T-helper 22 cell (primary cell): ENCODE data around the gene MRPL54.

Experiments
- DNase-seq: peaks from one replicate; pipeline ENCODE4 v3.0.0-alpha.2; 2020; ENCODE audit warnings: low read depth

MRPL54 gene

GRCh38 chr19:3770136-3770999 is 7.9 kb downstream of the MRPL54 start:
- DNase-seq = no peak

- DNase-seq = no peak
Observed at GRCh38 chr19:3771000-3771905, 8.8 kb downstream of the MRPL54 start.

- DNase-seq = no peak
Observed at GRCh38 chr19:3771906-3772455, 9.5 kb downstream of the MRPL54 start, which contains the start of gene RAX2. TSS of gene RAX2 (minus strand) at chr19:3772228. CDS start at chr19:3771742, 486 bp downstream.

GRCh38 chr19:3773814-3774515 is 11.5 kb downstream of the MRPL54 start:
- DNase-seq = no peak

GRCh38 chr19:3774621-3775373 is 12.3 kb downstream of the MRPL54 start:
- no peak for DNase-seq

- no peak for DNase-seq
Observed at GRCh38 chr19:3775374-3775711, 12.9 kb downstream of the MRPL54 start.

- no peak for DNase-seq
Observed at GRCh38 chr19:3775831-3776230, 13.3 kb downstream of the MRPL54 start.

- no peak for DNase-seq
Observed at GRCh38 chr19:3776479-3777040, 14.1 kb downstream of the MRPL54 start.

- DNase-seq = no peak
Observed at GRCh38 chr19:3778104-3778867, 15.8 kb downstream of the MRPL54 start.

- DNase-seq = no peak
Observed at GRCh38 chr19:3778899-3779723, 16.6 kb downstream of the MRPL54 start.

- no peak for DNase-seq
Observed at GRCh38 chr19:3780786-3781304, 18.4 kb downstream of the MRPL54 start.

- DNase-seq = no peak
Observed at GRCh38 chr19:3781603-3782002, 19.1 kb downstream of the MRPL54 start.

GRCh38 chr19:3782330-3782729 is 19.8 kb downstream of the MRPL54 start:
- no peak for DNase-seq

- no peak for DNase-seq
Observed at GRCh38 chr19:3782903-3783302, 20.4 kb downstream of the MRPL54 start.

- no peak for DNase-seq
Observed at GRCh38 chr19:3783660-3784584, 21.4 kb downstream of the MRPL54 start.

GRCh38 chr19:3784607-3785450 is 22.3 kb downstream of the MRPL54 start:
- DNase-seq = no peak

- no peak for DNase-seq
Observed at GRCh38 chr19:3785451-3785937, 23.0 kb downstream of the MRPL54 start.
